ENCODE measurements around the gene NMNAT1. TPM values are rescaled to one million over a fixed set of nuclear protein-coding genes. Genes with fewer than 3 reads are reported as not detected.

The NMNAT1 gene
- total RNA-seq, 1 experiment from 2014 or later = 8.6 TPM

DNA sequence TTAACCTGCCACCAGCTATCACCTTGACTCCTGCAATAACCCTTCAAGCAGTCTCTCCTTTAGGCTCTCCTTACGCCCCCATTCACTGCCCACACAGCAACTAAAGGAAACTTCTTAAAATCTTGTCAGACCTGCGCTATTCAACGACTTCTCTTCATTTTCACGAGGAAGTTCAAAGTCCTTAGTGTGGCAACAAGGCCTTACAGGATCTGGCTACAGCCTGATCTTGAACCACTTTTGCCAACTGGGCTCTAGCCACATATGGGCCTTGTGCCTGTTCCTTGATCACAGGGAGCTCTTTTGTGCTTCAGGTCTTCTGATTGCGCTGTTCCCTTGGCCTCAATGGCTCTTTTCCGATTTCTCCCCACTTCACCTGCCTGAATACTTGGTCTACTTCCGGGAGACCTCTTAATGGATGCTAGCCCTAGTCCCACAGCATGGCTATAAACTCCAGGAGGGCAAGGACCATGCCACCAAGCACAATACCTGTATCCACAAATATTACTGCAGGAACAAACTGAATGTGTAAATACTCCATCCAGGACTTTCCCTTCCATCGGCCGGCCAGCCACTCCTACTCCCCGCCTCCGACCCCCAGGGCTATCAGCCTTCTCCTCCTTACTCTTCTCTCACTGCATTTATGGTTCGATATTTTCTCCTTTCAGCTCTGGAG lies 30.9 kb upstream of the NMNAT1 start (continued):
- no peak for TF ChIP-seq EZH2 (IDR thresholded peaks at IDR 0.05)
- TF ChIP-seq, protein P1, sequence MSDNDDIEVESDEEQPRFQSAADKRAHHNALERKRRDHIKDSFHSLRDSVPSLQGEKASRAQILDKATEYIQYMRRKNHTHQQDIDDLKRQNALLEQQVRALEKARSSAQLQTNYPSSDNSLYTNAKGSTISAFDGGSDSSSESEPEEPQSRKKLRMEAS (IDR thresholded peaks at IDR 0.05) = no peak
- TF ChIP-seq, protein P2, sequence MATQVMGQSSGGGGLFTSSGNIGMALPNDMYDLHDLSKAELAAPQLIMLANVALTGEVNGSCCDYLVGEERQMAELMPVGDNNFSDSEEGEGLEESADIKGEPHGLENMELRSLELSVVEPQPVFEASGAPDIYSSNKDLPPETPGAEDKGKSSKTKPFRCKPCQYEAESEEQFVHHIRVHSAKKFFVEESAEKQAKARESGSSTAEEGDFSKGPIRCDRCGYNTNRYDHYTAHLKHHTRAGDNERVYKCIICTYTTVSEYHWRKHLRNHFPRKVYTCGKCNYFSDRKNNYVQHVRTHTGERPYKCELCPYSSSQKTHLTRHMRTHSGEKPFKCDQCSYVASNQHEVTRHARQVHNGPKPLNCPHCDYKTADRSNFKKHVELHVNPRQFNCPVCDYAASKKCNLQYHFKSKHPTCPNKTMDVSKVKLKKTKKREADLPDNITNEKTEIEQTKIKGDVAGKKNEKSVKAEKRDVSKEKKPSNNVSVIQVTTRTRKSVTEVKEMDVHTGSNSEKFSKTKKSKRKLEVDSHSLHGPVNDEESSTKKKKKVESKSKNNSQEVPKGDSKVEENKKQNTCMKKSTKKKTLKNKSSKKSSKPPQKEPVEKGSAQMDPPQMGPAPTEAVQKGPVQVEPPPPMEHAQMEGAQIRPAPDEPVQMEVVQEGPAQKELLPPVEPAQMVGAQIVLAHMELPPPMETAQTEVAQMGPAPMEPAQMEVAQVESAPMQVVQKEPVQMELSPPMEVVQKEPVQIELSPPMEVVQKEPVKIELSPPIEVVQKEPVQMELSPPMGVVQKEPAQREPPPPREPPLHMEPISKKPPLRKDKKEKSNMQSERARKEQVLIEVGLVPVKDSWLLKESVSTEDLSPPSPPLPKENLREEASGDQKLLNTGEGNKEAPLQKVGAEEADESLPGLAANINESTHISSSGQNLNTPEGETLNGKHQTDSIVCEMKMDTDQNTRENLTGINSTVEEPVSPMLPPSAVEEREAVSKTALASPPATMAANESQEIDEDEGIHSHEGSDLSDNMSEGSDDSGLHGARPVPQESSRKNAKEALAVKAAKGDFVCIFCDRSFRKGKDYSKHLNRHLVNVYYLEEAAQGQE (IDR thresholded peaks at IDR 0.05; ENCODE audit: low read depth) = no peak
- TF ChIP-seq CEBPB (IDR thresholded peaks at IDR 0.05; ENCODE audit: low read depth) = no peak

DNA sequence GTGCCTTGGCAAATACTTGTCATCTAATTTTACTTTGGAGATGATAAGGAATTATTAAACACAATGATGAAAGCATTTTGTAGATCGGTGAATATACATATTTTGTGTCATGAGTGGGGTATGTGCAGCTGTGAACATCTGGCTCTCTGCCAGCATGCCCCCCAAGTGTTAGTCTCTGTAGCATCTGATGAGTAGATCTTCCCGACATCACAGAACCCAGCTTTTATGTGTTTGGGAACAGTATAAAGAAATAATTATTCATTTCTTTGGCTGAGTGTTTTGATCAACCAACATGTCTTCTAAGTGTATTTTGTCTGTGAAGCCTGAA lies 28.7 kb upstream of the NMNAT1 start:
- Histone ChIP-seq H3K9me3 (ENCODE audit: control insufficient read depth in 1 of 2, insufficient read depth in 1 of 2, low read depth in 1 of 2, low read length in 2 of 2) (no peaks in the 10 kb centered on the region), H4K20me1 (ENCODE audit: insufficient read depth) (no peaks in the 10 kb centered on the region), H3K27ac (ENCODE audit: low read depth, low read length) (no peak overlapping the region), H3K4me3 (replicated peaks in 1 of 2; ENCODE audit: low read depth in 1 of 2, low read length in 2 of 2) (no peak overlapping the region), H3K27me3 (ENCODE audit: insufficient read depth, low read length) (no peaks in the 10 kb centered on the region), H3K4me2 (ENCODE audit: low read length) (no peak overlapping the region), H3K36me3 (ENCODE audit: control insufficient read depth in 1 of 2, insufficient read depth in 2 of 2, low read length in 2 of 2) (no peaks in the 10 kb centered on the region), H3K4me1 (ENCODE audit: control insufficient read depth in 1 of 2, insufficient read depth in 2 of 2, low read length in 2 of 2) (peaks cover 5 to 10% of the 10 kb centered on the region in 2 experiments), H3K79me2 (ENCODE audit: insufficient read depth, low read length) (no peaks in the 10 kb centered on the region; the same call in 1 of the 2 replicates), H3K9ac (ENCODE audit: low read length) (no peak overlapping the region), H3K9me2 (ENCODE audit: insufficient read depth) (no peaks in the 10 kb centered on the region), H2AFZ (ENCODE audit: low read depth, low read length, poor library complexity, severe bottlenecking) (no peak overlapping the region)
- BruUV-seq (replicated peaks) = no TSS peak
- intact Hi-C loops (cut with micrococcal nuclease) = loop anchor here (1.0 kb wide), 1 partner anchor 39 kb away; no protein-coding TSS in a partner anchor
- ChIA-PET RAD21 (ENCODE audit: low non-redundant PET in 1 of 2, low total read pairs in 2 of 2, uncharacterized antibody in 2 of 2, unreplicated experiment in 2 of 2) (interaction anchor here (0.6 to 2.0 kb wide), 4 partner anchors 37 to 77 kb away, joined by 3 to 13 read pairs (median 5); no protein-coding TSS in a partner anchor), POLR2A (interaction anchor here (0.7 kb wide), 2 partner anchors 37 to 40 kb away, joined by 3 to 4 read pairs; no protein-coding TSS in a partner anchor), CTCF (interaction anchor here (0.9 to 2.1 kb wide), 9 partner anchors 21 to 193 kb away, joined by 3 to 19 read pairs (median 5); no protein-coding TSS in a partner anchor)
- ATAC-seq = no peak
- DNase-seq (ENCODE audit: low read depth, low spot score) = no peak
- TF ChIP-seq SIN3A (IDR thresholded peaks at IDR 0.05; ENCODE audit: low read depth) = no peak
- TF ChIP-seq, protein P3, sequence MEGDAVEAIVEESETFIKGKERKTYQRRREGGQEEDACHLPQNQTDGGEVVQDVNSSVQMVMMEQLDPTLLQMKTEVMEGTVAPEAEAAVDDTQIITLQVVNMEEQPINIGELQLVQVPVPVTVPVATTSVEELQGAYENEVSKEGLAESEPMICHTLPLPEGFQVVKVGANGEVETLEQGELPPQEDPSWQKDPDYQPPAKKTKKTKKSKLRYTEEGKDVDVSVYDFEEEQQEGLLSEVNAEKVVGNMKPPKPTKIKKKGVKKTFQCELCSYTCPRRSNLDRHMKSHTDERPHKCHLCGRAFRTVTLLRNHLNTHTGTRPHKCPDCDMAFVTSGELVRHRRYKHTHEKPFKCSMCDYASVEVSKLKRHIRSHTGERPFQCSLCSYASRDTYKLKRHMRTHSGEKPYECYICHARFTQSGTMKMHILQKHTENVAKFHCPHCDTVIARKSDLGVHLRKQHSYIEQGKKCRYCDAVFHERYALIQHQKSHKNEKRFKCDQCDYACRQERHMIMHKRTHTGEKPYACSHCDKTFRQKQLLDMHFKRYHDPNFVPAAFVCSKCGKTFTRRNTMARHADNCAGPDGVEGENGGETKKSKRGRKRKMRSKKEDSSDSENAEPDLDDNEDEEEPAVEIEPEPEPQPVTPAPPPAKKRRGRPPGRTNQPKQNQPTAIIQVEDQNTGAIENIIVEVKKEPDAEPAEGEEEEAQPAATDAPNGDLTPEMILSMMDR (IDR thresholded peaks at IDR 0.05 in 2 of 3, conservative IDR thresholded peaks at IDR 0.05 in 1 of 3; ENCODE audit: borderline replicate concordance in 1 of 3, insufficient read depth in 1 of 3, low read depth in 2 of 3, low read length in 2 of 3) = peak in 1 of 3 experiments; percentile 57; a peak in 2 of 6 replicates

All from HCT116 (cell line).